IPS-NIHi7 (cell line): ENCODE measurements around the gene PTH2R.
"Not testable (repeated sequence)": the region's sequence is repeated elsewhere in the genome, so short reads cannot be mapped to it uniquely, and the experiment has no call there.

Source experiments
- DNase-seq: peaks from one replicate; pipeline ENCODE4 v3.0.0; 2012; ENCODE audit warnings: mixed read lengths; ENCODE audit errors: extremely low spot score

PTH2R gene

DNA sequence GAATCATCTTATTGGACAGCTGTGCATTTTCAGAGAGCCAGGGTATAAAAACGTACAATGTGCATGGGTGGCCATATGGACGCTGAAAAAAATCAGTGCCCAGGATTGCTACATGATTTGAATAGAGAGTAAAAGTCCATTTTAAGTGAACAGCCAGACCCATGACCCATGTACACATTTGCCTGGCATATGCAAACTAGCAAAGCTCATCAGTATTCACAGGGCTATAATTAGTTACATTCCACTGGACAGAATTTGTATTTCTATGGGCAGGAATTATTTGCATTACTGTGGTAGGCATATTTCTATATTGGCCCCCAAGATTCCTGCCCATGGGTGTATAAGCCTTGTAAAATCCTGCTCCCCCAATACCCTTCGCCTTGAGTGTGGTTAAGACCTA lies 78.8 kb downstream of the PTH2R start:
- no peak for DNase-seq

DNA sequence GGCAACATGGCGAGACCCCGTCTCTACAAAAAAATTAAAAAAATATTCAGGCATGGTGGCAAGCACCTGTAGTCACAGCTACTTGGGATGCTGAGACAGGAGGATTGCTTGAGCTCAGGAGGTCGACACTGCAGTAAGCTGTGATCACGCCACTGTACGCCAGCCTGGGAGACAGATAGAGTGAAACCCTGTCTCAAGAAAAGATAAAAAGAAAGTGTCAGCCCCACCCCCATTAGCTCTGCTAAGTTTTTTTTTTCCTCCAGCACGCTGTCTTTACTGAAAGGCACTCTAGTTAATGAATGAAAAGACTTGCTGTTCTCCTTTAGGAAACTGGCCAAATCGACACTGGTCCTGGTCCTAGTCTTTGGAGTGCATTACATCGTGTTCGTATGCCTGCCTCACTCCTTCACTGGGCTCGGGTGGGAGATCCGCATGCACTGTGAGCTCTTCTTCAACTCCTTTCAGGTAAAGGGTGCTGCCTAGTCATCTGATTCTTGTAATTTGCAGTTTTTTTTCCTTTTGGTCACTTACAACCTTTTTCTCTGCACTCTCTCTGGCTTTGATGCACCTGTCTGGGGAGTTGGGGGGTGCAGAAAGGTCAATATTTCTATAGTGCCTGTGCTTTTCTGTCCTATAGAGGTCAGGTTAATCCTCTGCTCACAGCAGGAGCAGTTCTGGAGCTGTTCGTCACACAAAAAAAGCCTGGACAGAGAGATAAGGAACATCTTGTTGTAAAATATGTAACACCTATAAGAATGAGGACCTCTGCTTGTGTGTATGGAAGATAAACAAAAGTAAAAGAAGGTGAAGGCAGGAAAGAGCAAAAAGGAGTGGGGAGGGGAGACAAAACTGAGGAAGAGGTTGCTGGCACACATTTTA lies 82.3 kb downstream of the PTH2R start:
- DNase-seq = no peak

DNA sequence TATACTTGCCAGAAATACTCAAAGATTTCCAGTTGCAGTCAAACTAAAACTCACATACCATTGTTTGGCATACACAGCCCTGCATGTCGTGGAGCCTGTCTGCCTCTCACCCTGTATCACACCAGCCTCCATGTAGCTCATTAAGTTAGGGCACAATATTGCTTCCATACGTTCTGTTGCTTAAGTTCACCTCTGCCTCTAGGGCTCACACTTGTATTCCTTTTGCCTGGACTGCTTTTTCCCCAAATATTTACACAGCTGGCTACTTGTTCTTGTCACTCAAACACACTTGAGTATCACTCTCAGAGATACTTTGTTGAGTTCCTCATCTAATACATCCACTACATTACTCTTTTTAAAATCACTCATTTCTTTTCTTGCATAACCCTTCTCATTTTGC lies 83.1 kb downstream of the PTH2R start:
- no peak for DNase-seq

DNA sequence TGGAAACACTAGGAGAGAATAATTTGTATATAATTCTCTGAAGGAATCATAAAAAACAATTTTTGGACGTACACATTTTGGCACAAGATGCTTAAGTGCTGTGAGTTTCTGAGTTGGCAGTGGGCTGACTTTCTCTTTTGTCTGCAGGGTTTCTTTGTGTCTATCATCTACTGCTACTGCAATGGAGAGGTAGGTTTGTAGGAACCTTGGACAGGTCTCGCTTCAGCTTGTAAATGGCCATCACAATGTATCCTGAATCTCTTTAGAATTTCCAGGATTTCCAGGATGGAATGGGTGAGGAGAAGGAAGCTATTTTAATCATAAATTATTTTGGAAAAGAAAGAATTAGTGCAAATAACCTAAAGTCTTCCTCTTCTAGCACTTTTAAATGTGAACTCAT lies 83.9 kb downstream of the PTH2R start:
- no peak for DNase-seq

DNA sequence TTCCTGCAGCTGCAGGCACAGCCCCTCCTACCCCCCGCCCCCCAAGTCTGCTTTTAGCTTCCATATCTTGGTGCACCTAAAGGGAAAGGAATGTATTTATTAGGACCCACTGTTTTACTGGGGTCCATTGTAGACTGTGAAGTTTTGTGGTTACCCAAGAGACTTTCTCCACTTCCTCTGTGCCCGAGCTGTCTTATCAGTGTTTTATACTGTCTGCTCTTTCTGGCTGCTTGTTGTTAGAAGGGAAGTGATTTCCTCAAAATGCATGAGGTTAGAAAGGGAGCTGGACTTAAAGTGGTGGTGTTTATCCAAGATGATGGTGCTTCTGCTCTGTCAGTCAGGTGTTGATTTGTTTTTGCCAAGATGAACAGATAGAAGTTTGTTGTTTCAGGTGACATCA lies 85.0 kb downstream of the PTH2R start:
- DNase-seq = no peak

DNA sequence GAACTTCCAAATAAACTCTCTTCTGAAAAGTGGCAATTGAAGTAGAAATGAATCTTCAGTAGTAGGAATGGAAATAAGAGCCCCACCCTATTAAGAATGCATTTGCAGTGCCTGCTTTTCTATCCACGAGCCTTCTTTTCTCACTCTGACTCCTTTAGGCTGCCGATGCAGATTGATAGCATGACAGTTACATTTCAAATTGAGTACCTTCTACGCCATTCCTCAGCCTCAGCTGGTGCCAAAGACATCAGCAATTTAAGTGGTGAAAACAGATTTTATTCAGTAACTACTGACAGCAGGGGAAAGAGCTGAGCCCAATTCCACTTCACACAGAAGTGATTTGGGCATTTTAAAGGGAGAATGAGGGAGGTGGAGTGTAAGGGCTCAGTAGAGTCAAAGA lies 85.5 kb downstream of the PTH2R start:
- DNase-seq = no peak

DNA sequence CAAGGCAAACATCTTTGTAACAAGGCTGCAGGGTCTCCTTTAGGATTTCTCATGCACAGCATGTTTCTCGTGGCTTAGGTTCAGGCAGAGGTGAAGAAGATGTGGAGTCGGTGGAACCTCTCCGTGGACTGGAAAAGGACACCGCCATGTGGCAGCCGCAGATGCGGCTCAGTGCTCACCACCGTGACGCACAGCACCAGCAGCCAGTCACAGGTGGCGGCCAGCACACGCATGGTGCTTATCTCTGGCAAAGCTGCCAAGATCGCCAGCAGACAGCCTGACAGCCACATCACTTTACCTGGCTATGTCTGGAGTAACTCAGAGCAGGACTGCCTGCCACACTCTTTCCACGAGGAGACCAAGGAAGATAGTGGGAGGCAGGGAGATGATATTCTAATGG lies 86.6 kb downstream of the PTH2R start:
- DNase-seq = no peak

DNA sequence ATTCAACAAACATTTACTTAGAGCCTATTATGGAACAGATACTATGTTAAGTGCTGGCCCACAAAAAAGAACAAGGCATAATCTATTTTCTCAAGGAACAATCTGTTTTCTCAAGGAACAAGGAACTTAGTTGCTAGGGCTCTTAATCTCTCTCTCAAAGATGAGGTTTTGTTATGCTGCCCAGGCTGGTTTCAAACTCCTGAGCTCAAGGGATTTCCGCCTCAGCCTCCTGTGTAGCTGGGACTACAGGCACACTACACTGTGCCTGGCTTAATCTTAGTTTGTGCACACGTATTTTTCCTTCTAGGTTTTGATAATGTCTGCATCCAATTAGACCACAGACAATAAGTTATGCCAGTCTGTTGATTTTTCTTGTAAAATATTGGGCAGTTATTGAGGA lies 89.5 kb downstream of the PTH2R start:
- DNase-seq = no peak

DNA sequence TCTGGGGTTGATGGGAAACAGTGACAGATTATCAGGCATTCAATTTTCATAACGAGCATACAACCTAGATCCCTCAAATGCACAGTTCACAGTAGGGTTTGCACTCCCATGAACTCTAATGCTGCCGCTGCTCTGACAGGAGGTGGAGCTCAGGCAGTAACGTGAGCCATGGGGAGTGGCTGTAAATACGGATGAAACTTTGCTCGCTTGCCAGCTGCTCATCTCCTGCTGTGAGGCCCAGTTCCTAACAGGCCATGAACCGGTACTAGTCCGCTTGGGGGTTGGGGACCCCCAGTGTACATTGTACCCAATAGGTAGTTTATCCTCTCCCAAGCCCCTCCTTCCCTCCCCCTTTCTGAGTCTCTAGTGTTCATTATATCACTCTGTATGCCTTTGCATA lies 94.6 kb downstream of the PTH2R start:
- no peak for DNase-seq

DNA sequence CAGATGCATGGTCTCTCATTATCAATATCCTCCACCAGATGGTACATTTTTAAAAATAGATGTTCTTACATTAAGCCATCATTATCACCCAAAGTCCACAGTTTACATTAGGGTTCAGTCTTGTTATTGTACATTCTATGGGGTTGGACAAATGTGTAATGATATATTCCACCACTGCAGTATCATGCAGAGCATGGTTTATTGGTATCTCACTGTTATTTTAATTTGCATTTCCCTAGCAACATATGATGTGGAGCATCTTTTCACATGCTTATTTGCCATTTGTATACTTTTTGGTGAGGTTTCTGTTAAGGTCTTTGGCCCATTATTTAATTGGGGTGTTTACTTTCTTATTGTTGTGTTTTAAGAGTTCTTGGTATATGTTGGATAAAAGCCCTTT lies 95.7 kb downstream of the PTH2R start:
- DNase-seq = no peak

DNA sequence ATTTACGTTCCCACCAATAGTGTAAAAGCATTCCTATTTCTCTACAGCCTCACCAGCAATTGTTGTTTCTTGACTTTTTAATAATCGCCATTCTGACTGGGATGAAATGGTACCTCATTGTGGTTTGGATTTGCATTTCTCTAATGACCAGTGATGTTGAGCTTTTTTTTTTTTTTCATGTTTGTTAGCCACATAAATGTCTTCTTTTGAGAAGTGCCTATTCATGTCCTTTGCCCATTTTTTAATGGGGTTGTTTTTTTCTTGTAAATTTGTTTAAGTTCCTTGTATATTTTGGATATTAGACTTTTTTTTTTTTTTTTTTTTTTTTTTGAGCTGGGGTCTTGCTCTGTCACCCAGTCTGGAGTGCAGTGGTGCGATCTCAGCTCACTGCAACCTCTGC lies 98.8 kb downstream of the PTH2R start:
- DNase-seq = not testable (repeated sequence)

DNA sequence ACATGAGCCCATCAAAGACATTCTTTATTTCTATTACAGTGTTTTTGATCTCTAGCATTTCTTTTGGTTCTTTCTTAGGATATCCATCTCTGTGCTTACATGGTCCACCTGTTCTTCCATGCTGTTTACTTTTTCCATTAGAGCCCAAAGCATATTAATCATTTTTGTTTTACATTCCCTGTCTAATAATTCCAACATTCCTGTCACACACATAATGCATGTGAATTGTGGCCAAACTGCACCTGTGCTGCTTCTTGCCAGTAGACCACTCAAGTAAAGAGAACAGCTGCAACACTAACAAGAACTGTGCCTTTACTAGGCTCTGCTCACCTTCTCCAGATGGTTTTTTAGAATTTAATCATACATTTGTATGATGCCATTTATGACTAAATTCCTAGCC lies 103.0 kb downstream of the PTH2R start:
- DNase-seq = no peak

DNA sequence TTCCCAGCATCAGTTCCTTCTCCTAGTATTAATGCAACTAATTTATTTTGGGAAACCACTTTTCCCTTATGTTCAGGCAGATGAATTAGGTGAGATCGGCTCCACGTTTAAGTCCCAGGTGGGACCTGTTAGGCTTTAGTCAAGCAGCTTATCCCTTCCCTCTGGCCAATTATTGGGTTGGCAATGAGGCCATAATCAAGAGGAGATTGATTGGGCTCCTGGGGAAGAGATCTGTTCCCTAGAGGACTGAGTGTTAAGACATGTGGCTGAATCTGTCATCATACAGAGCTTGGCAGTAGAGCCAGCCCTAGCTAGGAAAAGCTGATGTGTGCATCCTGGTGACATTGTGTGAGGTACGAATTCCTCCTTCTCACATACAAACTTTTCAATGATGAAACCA lies 104.4 kb downstream of the PTH2R start:
- DNase-seq = no peak

DNA sequence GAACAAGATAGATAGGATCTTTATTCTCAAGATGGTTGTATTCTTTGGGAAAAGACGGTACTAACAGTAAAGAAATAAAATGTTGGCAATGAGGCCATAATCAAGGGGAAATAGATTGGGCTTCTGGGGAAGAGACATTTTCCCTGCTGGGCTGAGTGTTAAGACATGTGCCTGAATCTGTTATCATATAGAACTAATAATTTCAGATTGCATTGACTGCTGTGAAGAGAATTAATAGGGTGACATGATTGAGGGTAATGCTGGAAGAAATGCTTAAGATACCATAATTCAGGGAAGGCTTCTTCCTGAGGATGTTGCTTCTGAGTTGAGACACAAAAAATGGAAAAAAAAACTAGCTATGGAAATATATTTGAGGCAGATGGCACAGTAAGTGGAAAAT lies 105.0 kb downstream of the PTH2R start:
- no peak for DNase-seq

DNA sequence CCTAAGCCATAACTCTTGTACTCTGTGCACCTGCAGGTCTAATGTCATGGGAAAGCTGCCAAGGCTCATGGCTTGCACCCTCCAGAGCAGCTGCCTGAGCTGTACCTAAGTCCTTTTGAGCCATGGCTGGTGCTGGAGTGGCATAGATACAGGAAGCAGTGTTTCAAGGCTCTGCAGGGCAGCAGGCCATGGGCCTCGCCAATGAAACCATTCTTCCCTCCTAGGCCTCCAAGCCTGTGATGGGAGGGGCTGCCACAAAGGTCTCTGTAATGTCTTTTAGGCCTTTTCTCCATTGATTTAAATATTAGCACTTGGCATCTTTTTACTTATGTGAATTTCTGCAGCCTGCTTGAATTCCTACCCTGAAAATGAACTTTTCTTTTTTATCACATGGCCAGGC lies 108.5 kb downstream of the PTH2R start:
- DNase-seq = no peak

DNA sequence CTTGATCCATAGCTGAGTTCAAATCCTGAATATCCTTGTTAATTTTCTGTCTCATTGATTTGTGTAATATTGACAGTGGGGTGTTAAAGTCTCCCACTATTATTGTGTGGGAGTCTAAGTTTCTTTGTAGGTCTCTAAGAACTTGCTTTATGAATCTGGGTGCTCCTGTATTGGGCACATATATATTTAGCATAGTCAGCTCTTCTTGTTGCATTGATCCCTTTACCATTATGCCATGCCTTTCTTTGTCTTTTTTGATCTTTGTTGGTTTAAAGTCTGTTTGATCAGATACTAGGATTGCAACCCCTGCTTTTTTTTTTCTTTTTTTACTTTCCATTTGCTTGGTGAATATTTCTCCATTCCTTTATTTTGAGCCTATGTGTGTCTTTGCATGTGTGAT lies 116.5 kb downstream of the PTH2R start:
- DNase-seq = not testable (repeated sequence)

DNA sequence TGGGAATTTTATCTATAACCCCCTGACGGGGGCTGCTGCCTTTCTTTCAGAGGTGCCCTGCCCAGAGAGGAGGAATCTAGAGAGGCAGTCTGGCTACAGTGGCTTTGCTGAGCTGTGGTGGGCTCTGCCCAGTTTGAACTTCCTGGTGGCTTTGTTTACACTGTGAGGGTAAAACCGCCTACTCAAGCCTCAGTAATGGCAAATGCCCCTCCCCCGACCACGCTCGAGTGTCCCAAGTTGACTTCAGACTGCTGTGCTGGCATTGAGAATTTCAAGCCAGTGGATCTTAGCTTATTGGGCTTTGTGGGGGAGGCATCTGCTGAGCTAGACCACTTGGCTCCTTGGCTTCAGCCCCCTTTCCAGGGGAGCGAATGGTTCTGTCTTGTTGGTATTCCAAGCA lies 118.6 kb downstream of the PTH2R start:
- not testable (repeated sequence) for DNase-seq

DNA sequence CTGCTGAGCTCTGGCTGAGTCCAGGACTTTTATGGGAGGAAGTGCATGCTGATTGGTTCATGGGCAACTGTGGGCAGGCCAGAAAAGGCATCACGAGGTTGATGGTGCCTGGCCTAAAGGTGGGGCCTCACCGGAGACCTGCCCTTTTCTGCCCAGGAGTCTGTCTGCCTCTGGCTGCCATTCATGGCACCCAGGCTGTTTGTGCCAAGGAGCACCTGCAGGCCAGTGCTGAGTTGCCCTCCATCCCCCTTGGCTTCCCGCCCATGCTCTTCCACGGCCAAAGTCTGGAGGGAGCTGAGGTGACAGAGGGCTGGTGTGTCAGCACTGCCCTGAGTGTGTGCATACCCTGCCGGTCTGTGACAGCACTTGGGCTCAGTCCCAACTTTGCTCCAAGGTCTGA lies 123.2 kb downstream of the PTH2R start:
- no peak for DNase-seq

DNA sequence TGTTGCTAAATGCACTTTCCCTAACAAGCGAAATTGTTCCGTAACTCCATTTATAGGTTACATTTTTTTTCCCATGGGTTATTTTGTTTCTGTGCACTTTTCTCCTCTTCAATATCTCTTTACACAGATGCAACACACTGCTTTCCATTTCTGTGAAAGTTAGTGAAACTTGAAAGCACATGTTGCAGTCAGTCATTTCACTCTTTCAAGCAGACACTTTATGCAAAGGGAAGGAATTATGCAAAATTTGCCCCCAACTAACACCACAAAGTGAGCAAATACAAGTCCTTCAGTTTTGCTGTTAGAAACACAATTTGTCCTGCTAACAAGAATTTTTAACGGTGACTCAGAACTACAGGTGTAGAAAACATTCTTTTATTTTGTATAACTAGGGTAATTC lies 124.8 kb downstream of the PTH2R start:
- no peak for DNase-seq

DNA sequence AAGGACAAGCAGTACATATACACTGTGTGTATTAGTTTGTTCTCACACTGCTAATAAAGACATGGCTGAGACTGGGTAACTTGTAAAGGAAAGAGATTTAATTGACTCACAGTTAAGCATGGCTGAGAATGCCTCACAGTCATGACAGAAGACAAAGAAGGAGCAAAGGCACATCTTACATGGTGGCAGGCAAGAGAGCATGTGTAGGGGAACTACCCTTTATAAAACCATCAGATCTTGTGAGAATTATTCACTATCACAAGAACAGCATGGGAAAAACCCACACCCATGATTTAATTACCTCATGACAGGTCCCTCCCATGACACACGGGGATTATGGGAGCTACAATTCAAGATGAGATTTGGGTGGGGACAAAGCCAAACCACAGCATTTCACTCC lies 129.0 kb downstream of the PTH2R start:
- not testable (repeated sequence) for DNase-seq

DNA sequence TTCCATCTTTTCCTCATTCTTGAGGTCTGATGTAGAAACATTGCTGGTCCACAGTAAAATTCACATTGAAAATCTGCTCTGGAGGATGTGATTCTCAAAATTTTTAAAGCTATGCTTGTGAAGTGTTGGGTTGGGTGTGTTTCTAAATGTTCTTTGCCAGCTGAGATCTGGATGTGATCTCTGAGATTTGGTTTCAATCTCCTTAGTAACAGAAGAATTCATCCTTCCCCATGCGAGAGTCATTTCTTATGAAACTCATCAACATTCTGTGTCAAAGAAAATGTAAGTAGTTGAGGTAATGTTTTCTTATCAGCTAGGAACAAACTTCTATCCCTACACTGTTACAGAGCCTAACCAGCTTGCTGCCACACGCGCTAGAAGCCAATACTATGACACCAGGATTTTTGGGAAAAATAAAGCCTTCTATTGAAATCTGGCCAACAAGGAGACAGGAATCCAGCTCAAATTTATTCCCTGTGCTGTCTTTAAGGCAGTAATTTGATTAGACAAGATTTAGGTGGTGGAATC lies 134.9 kb downstream of the PTH2R start:
- DNase-seq = no peak

DNA sequence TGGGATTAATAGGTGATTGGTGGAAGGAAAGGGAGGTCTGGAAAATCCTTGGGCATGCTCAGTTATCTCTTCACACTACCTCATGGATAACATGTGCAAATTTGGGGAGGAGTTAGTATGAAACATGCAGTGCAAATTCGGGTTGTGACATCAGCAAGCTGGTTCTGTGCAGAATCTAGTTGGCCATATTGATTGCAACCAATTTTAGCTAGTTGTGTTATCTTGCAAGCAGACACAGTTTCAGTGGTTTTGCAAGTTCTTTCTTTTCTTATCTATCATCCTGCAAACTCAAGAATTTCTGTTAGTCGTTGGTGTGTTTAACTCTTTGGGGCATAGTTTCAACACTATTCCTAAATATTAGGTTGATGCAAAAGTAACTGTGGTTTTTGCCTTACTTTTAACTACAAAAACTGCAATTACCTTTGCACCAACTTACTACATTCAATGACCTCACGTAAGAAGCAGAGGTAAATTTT lies 135.4 kb downstream of the PTH2R start:
- no peak for DNase-seq

DNA sequence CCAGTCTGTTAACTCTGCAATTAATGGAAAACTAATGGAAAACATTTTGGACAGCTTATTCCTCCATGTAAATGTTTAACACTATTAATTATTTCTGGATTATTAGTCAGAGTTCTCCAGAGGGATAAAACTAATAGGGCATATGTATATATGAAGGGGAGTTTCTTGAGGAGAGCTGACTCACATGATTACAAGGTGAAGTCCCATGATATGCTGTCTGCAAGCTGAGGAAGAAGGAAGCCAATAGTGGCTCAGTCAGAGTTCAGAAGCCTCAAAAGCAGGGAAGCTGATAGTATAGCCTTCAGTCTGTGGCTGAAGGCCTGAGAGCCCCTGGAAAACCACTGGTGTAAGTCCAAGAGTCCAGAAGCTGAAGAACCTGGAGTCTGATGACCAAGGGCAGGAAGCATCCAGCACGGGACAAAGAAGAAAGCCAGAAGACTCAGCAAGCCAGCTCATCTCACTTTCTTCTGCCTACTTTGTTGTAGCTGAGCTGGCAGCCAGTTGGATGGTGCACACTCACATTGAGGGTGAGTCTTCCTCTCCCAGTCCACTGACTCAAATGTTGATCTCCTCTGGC lies 136.0 kb downstream of the PTH2R start:
- DNase-seq = no peak
